GM23248 (cell line): ENCODE results near the gene ZNF407. TPM values are rescaled to one million over a fixed set of nuclear protein-coding genes. Genes with fewer than 3 reads are reported as not detected.

Source experiments
- DNase-seq: peaks from one replicate; pipeline ENCODE4 v3.0.0-alpha.2; 2015
- H2AFZ ChIP-seq: fragments of 200-600 bp; sonication (generic); 2 replicates; pipeline ENCODE4 v1.6.1; 2016; ENCODE audit warnings: antibody characterized with exemption
- H3F3A ChIP-seq: fragments of 200-600 bp; sonication (generic); 2 replicates; pipeline ENCODE4 v1.6.1; 2016; ENCODE audit warnings: mild to moderate bottlenecking, antibody characterized with exemption, mixed run types; ENCODE audit not compliant: insufficient read depth
- H3K27ac ChIP-seq: fragments of 200-600 bp; sonication (generic); 2 replicates; pipeline ENCODE4 v1.5.1; 2016; ENCODE audit warnings: mild to moderate bottlenecking
- H3K27me3 ChIP-seq: fragments of 200-600 bp; sonication (generic); replicated peaks from 2 replicates; pipeline ENCODE4 v1.6.1; 2016; ENCODE audit warnings: mild to moderate bottlenecking; ENCODE audit not compliant: insufficient read depth
- H3K36me3 ChIP-seq: fragments of 200-600 bp; sonication (generic); 2 replicates; pipeline ENCODE4 v1.6.1; 2016; ENCODE audit warnings: low read depth, mild to moderate bottlenecking
- H3K4me1 ChIP-seq: fragments of 200-600 bp; sonication (generic); 2 replicates; pipeline ENCODE4 v1.6.1; 2016; ENCODE audit warnings: mild to moderate bottlenecking; ENCODE audit not compliant: insufficient read depth
- H3K4me2 ChIP-seq: fragments of 200-600 bp; sonication (generic); one replicate; pipeline ENCODE4 v1.6.1; 2016; ENCODE audit warnings: mild to moderate bottlenecking; ENCODE audit not compliant: unreplicated experiment
- H3K4me3 ChIP-seq: fragments of 200-600 bp; sonication (generic); 2 replicates; pipeline ENCODE4 v1.5.1; 2016; ENCODE audit warnings: mild to moderate bottlenecking
- H3K79me2 ChIP-seq: fragments of 200-600 bp; sonication (generic); 2 replicates; pipeline ENCODE4 v1.6.1; 2016; ENCODE audit warnings: mild to moderate bottlenecking; ENCODE audit not compliant: insufficient read depth
- H3K9ac ChIP-seq: fragments of 200-600 bp; sonication (generic); 2 replicates; pipeline ENCODE4 v1.6.1; 2016; ENCODE audit warnings: mild to moderate bottlenecking
- H3K9me2 ChIP-seq: fragments of 200-600 bp; sonication (generic); 2 replicates; pipeline ENCODE4 v1.6.1; 2016; ENCODE audit warnings: mixed run types, mild to moderate bottlenecking, moderate library complexity; ENCODE audit not compliant: insufficient read depth
- H3K9me3 ChIP-seq: fragments of 200-600 bp; sonication (generic); one replicate; pipeline ENCODE4 v1.6.1; 2017; ENCODE audit warnings: low read depth
- H4K20me1 ChIP-seq: fragments of 200-600 bp; sonication (generic); 2 replicates; pipeline ENCODE4 v1.6.0; 2016; ENCODE audit not compliant: insufficient read depth
- EZH2 ChIP-seq: fragments of 200-600 bp; sonication (generic); IDR thresholded peaks from 2 replicates; pipeline ENCODE4 v1.6.1; 2018; ENCODE audit warnings: antibody characterized with exemption, mild to moderate bottlenecking; ENCODE audit not compliant: insufficient read depth, poor library complexity, severe bottlenecking
- EZH2phosphoT487 ChIP-seq: fragments of 200-600 bp; sonication (generic); IDR thresholded peaks from 2 replicates; pipeline ENCODE4 v1.6.1; 2018; ENCODE audit warnings: antibody characterized with exemption, moderate library complexity, mild to moderate bottlenecking, low read depth; ENCODE audit not compliant: insufficient read depth
- WGBS, 2 experiments: methylation state at CpG; one replicate each; pipeline ENCODE4 v1.1.6; 2015 to 2017; ENCODE audit warnings: low lambda C conversion rate in 2 of 2, low coverage in 1 of 2; ENCODE audit errors: missing lambda C conversion rate in 2 of 2; 5-methylcytosine and 5-hydroxymethylcytosine counted together
- in situ Hi-C: fragments of 300-500 bp; cut with MboI; formaldehyde crosslinking; loops from 2 replicates; pipeline ENCODE4 v1.15.0; 2020
- polyA plus RNA-seq: library from polyadenylated mRNA; unstranded; fragments of >200 nt; fragmentation: Nextera tagmentation; extraction: Ambion mirVana; gene quantifications from 2 replicates; pipeline ENCODE4 v1.2.1, GENCODE V29; 2016
- total RNA-seq: library from RNA; depleted of rRNA; stranded (reverse); fragments of >200 nt; shearing (Covaris generic); gene quantifications from 2 replicates; pipeline ENCODE4 v1.2.3, GENCODE V29; 2014; rRNA removed

ZNF407 gene
- 6.3 and 7.7 TPM in 2 replicates for total RNA-seq
- polyA plus RNA-seq, result 2.2 and 2.6 TPM in 2 replicates

- peak within 1 kb of the TSS; percentile 81 for H3K4me3 ChIP-seq
- peaks cover 66% of the 10 kb centered on the region for H3K79me2 ChIP-seq
- H3K36me3 ChIP-seq, result no peaks in the 10 kb centered on the region
Measured at GRCh38 chr18:74597662-74598349, at the start of gene ZNF407. Gene ZNF407 (plus strand): TSS chr18:74597870. CDS start chr18:74631020, 33,150 bp downstream.

GRCh38 chr18:74549591-74550104, 48.0 kb upstream of the ZNF407 start:
- WGBS, 2 experiments, result 76 to 77% methylated on average over 1 of the region's 1 CpG
- no peaks in the 10 kb centered on the region for H3F3A ChIP-seq
- H3K27me3 ChIP-seq, result peaks cover 12% of the 10 kb centered on the region; the same call in 1 of the 2 replicates
- no peaks in the 10 kb centered on the region for H3K36me3 ChIP-seq
- H2AFZ ChIP-seq, result no peak overlapping the region
- peaks cover 11% of the 10 kb centered on the region for H3K4me1 ChIP-seq
- TF ChIP-seq EZH2phosphoT487 (no peak), EZH2 (no peak)
- H4K20me1 ChIP-seq, result no peaks in the 10 kb centered on the region
- no peak overlapping the region for H3K4me3 ChIP-seq
- H3K9me3 ChIP-seq, result no peaks in the 10 kb centered on the region
- H3K4me2 ChIP-seq, result no peak overlapping the region
- DNase-seq, result no peak
- in situ Hi-C loops, result loop anchor here (5.0 to 25.0 kb wide), 2 partner anchors 197 to 362 kb away; no protein-coding TSS in a partner anchor
- H3K9ac ChIP-seq, result no peak overlapping the region
- no peak overlapping the region for H3K27ac ChIP-seq
- H3K79me2 ChIP-seq, result no peaks in the 10 kb centered on the region
- no peaks in the 10 kb centered on the region for H3K9me2 ChIP-seq

More at GRCh38 chr18:74597662-74598349, at the start of gene ZNF407:
- no peak for TF ChIP-seq EZH2
- TF ChIP-seq EZH2phosphoT487, result no peak
- Histone ChIP-seq H3F3A (peaks cover 8% of the 10 kb centered on the region; the same call in 1 of the 2 replicates), H3K4me2 (peak within 1 kb of the TSS; percentile 85), H3K27ac (peak within 1 kb of the TSS; percentile 89), H3K4me1 (peaks cover 27% of the 10 kb centered on the region), H3K27me3 (no peaks in the 10 kb centered on the region), H4K20me1 (no peaks in the 10 kb centered on the region), H2AFZ (peak within 1 kb of the TSS; percentile 88), H3K9me2 (no peaks in the 10 kb centered on the region), H3K9ac (peak within 1 kb of the TSS; percentile 99), H3K9me3 (no peaks in the 10 kb centered on the region)
- in situ Hi-C loops, result no loop called here
- peak; percentile 95 for DNase-seq
- 0 to 1% methylated on average over 30 to 59 of the region's 64 CpGs for WGBS, 2 experiments

GRCh38 chr18:74550886-74551285, 46.8 kb upstream of the ZNF407 start:
- no peak overlapping the region for H2AFZ ChIP-seq
- peaks cover 11% of the 10 kb centered on the region for H3K4me1 ChIP-seq
- no peak for DNase-seq
- H3K4me2 ChIP-seq, result no peak overlapping the region
- no peak overlapping the region for H3K9ac ChIP-seq
- in situ Hi-C loops, result loop anchor here (5.0 to 25.0 kb wide), 2 partner anchors 199 to 364 kb away; no protein-coding TSS in a partner anchor
- no peak overlapping the region for H3K4me3 ChIP-seq
- H3K9me2 ChIP-seq, result no peaks in the 10 kb centered on the region
- TF ChIP-seq EZH2 (no peak), EZH2phosphoT487 (no peak)
- H3K27me3 ChIP-seq, result peaks cover 12% of the 10 kb centered on the region; the same call in 1 of the 2 replicates
- no peaks in the 10 kb centered on the region for H3K79me2 ChIP-seq
- no peak overlapping the region for H3K27ac ChIP-seq
- H3F3A ChIP-seq, result no peaks in the 10 kb centered on the region
- no peaks in the 10 kb centered on the region for H4K20me1 ChIP-seq
- H3K9me3 ChIP-seq, result no peaks in the 10 kb centered on the region
- no peaks in the 10 kb centered on the region for H3K36me3 ChIP-seq
- 86 to 94% methylated on average over 6 of the region's 6 CpGs for WGBS, 2 experiments

- Histone ChIP-seq H3K36me3 (no peaks in the 10 kb centered on the region), H3K27ac (no peak overlapping the region), H3F3A (no peaks in the 10 kb centered on the region), H3K4me2 (no peak overlapping the region), H4K20me1 (no peaks in the 10 kb centered on the region), H3K79me2 (no peaks in the 10 kb centered on the region), H3K9me2 (no peaks in the 10 kb centered on the region), H3K27me3 (peaks cover 13% of the 10 kb centered on the region; the same call in 1 of the 2 replicates), H3K4me1 (peaks cover 10% of the 10 kb centered on the region), H3K9me3 (no peaks in the 10 kb centered on the region), H3K4me3 (no peak overlapping the region), H3K9ac (no peak overlapping the region), H2AFZ (no peak overlapping the region)
- TF ChIP-seq EZH2phosphoT487 (no peak), EZH2 (no peak)
- WGBS, 2 experiments, result 7 to 17% methylated on average over 3 of the region's 3 CpGs
- in situ Hi-C loops, result loop anchor here (5.0 to 25.0 kb wide), 2 partner anchors 199 to 364 kb away; no protein-coding TSS in a partner anchor
- DNase-seq, result no peak
Measured at GRCh38 chr18:74551452-74551851, 46.2 kb upstream of the ZNF407 start.
